WTC11 (cell line): ENCODE measurements around the gene SAMSN1. TPM values are rescaled to one million over a fixed set of nuclear protein-coding genes. Genes with fewer than 3 reads are reported as not detected.

ENCODE experiments used
- ATAC-seq: fragments of 200-7000 bp; cut with Tn5 transposase; 2 replicates; pipeline ENCODE4 v1.10.0; 2021; ENCODE audit warnings: mild to moderate bottlenecking, moderate library complexity
- CTCF ChIA-PET: fragments of 300-600 bp; sonication (Branson Sonifier 250); formaldehyde crosslinking; loops from one replicate; lab custom pipeline; 2021; ENCODE audit warnings: antibody characterized with exemption; lab: Charles Lee
- POLR2A ChIA-PET: fragments of 350-600 bp; sonication (Branson Sonifier 250); formaldehyde crosslinking; loops from one replicate; lab custom pipeline; 2021; ENCODE audit warnings: antibody characterized with exemption; lab: Charles Lee
- DNase-seq: peaks from one replicate; pipeline ENCODE4 v3.0.0; 2021; ENCODE audit warnings: low spot score
- H3K27ac Mint-ChIP-seq: 2 replicates; pipeline ENCODE4 v1.8.0; 2021; ENCODE audit warnings: mixed read lengths
- H3K27me3 Mint-ChIP-seq: 2 replicates; pipeline ENCODE4 v1.8.0; 2021; ENCODE audit warnings: low read depth, mild to moderate bottlenecking, moderate library complexity, mixed read lengths
- H3K36me3 Mint-ChIP-seq: 2 replicates; pipeline ENCODE4 v1.8.0; 2021; ENCODE audit warnings: mixed read lengths
- H3K4me1 Mint-ChIP-seq: 2 replicates; pipeline ENCODE4 v1.8.0; 2022; ENCODE audit warnings: mixed read lengths
- H3K4me3 Mint-ChIP-seq: 2 replicates; pipeline ENCODE4 v1.8.0; 2021; ENCODE audit warnings: mild to moderate bottlenecking, moderate library complexity, mixed read lengths
- H3K9me3 Mint-ChIP-seq: 2 replicates; pipeline ENCODE4 v1.8.0; 2021; ENCODE audit warnings: mixed read lengths
- AR ChIP-seq: fragments of 250-450 bp; sonication (Bioruptor Pico); IDR thresholded peaks from 2 replicates; pipeline ENCODE4 v1.9.0; 2021; ENCODE audit warnings: mild to moderate bottlenecking
- CBFB ChIP-seq: sonication (generic); formaldehyde crosslinking; IDR thresholded peaks from 2 replicates; pipeline ENCODE4 v1.8.1; 2022; ENCODE audit warnings: mild to moderate bottlenecking, low read depth, missing genetic modification reagents
- CDX4 ChIP-seq: fragments of 250-450 bp; sonication (Bioruptor Pico); IDR thresholded peaks from 2 replicates; pipeline ENCODE4 v1.9.0; 2021; ENCODE audit warnings: moderate library complexity, mild to moderate bottlenecking, inconsistent platforms, borderline replicate concordance
- E2F5 ChIP-seq: sonication (generic); formaldehyde crosslinking; IDR thresholded peaks from 2 replicates; pipeline ENCODE4 v1.8.1; 2022; ENCODE audit warnings: mild to moderate bottlenecking, moderate library complexity, missing genetic modification reagents
- HMGXB4 ChIP-seq: sonication (generic); formaldehyde crosslinking; IDR thresholded peaks from 2 replicates; pipeline ENCODE4 v1.8.1; 2023; ENCODE audit warnings: mild to moderate bottlenecking, moderate library complexity, missing genetic modification reagents
- IRF1 ChIP-seq: sonication (generic); formaldehyde crosslinking; IDR thresholded peaks from 2 replicates; pipeline ENCODE4 v1.8.0; 2023; ENCODE audit warnings: missing genetic modification reagents
- MXD4 ChIP-seq: fragments of 250-450 bp; sonication (Bioruptor Pico); IDR thresholded peaks from 2 replicates; pipeline ENCODE4 v1.8.0; 2021; ENCODE audit warnings: mild to moderate bottlenecking, moderate library complexity, borderline replicate concordance
- NFYB ChIP-seq: sonication (generic); formaldehyde crosslinking; conservative IDR thresholded peaks from 2 replicates; pipeline ENCODE4 v1.8.0; 2022; ENCODE audit warnings: low read depth, missing genetic modification reagents
- PRDM15 ChIP-seq: sonication (generic); formaldehyde crosslinking; IDR thresholded peaks from 2 replicates; pipeline ENCODE4 v1.8.0; 2022; ENCODE audit warnings: missing genetic modification reagents
- PREB ChIP-seq: sonication (generic); formaldehyde crosslinking; IDR thresholded peaks from 2 replicates; pipeline ENCODE4 v1.8.1; 2022; ENCODE audit warnings: mild to moderate bottlenecking, missing genetic modification reagents, moderate library complexity, borderline replicate concordance
- USF2 ChIP-seq: sonication (generic); formaldehyde crosslinking; IDR thresholded peaks from 2 replicates; pipeline ENCODE4 v1.8.1; 2023; ENCODE audit warnings: mild to moderate bottlenecking, missing genetic modification reagents, moderate library complexity
- ZBTB43 ChIP-seq: sonication (generic); formaldehyde crosslinking; IDR thresholded peaks from 2 replicates; pipeline ENCODE4 v1.8.1; 2023; ENCODE audit warnings: mild to moderate bottlenecking, missing genetic modification reagents
- ZNF219 ChIP-seq: sonication (generic); formaldehyde crosslinking; IDR thresholded peaks from 2 replicates; pipeline ENCODE4 v1.8.0; 2023; ENCODE audit warnings: missing genetic modification reagents, mild to moderate bottlenecking, borderline replicate concordance
- ZNF263 ChIP-seq: sonication (generic); formaldehyde crosslinking; IDR thresholded peaks from 2 replicates; pipeline ENCODE4 v1.8.1; 2022; ENCODE audit warnings: low read depth, mild to moderate bottlenecking, moderate library complexity, missing genetic modification reagents
- ZNF512 ChIP-seq: sonication (generic); formaldehyde crosslinking; IDR thresholded peaks from 2 replicates; pipeline ENCODE4 v1.8.1; 2022; ENCODE audit warnings: missing genetic modification reagents, borderline replicate concordance
- ZSCAN18 ChIP-seq: fragments of 250-450 bp; sonication (Bioruptor Pico); IDR thresholded peaks from 2 replicates; pipeline ENCODE4 v2.1.2; 2022; ENCODE audit warnings: mild to moderate bottlenecking, moderate library complexity
- total RNA-seq: library from RNA; stranded (reverse); gene quantifications from 3 replicates; pipeline ENCODE4 v1.2.3, GENCODE V29; 2021

SAMSN1 gene
- total RNA-seq, 1 experiment from 2014 or later: 1.2 TPM

- no peak for TF ChIP-seq PREB (CRISPR knock-in tag)
- TF ChIP-seq MXD4 (CRISPR knock-in tag): no peak
Measured at GRCh38 chr21:14589855-14590563, 43.9 kb upstream of the SAMSN1 start (continued).

GRCh38 chr21:14587266-14587665 lies 41.2 kb upstream of the SAMSN1 start:
- Mint-ChIP-seq H3K27me3 (no peaks in the 10 kb centered on the region), H3K4me1 (peaks cover 7% of the 10 kb centered on the region), H3K36me3 (peaks cover 5% of the 10 kb centered on the region), H3K27ac (no peak overlapping the region), H3K4me3 (no peak overlapping the region), H3K9me3 (peaks cover 5% of the 10 kb centered on the region)
- ATAC-seq (no peak), DNase-seq (no peak)
- POLR2A ChIA-PET: no interaction called here
- CTCF ChIA-PET: no interaction called here
- TF ChIP-seq ZNF219 (no peak), IRF1 (CRISPR knock-in tag) (no peak), CBFB (CRISPR knock-in tag) (no peak), NFYB (CRISPR knock-in tag) (no peak), HMGXB4 (CRISPR knock-in tag) (no peak), ZSCAN18 (CRISPR knock-in tag) (no peak), ZNF263 (CRISPR knock-in tag) (no peak), AR (no peak), CDX4 (no peak), PRDM15 (CRISPR knock-in tag) (no peak), E2F5 (CRISPR knock-in tag) (no peak), ZNF512 (CRISPR knock-in tag) (no peak), USF2 (CRISPR knock-in tag) (no peak), ZBTB43 (CRISPR knock-in tag) (no peak)
